ENCODE data around the gene ABR. TPM values are rescaled to one million over a fixed set of nuclear protein-coding genes. Genes with fewer than 3 reads are reported as not detected.
A peak's percentile ranks its signal among the peaks of the same experiment; 100 is the strongest.

Gene ABR
- total and polyA plus RNA-seq, 2 of the 13 experiments (the other 11 are each of a cell fraction or from before 2014, with no cell fraction given): 12.4 to 40.4 TPM

DNA sequence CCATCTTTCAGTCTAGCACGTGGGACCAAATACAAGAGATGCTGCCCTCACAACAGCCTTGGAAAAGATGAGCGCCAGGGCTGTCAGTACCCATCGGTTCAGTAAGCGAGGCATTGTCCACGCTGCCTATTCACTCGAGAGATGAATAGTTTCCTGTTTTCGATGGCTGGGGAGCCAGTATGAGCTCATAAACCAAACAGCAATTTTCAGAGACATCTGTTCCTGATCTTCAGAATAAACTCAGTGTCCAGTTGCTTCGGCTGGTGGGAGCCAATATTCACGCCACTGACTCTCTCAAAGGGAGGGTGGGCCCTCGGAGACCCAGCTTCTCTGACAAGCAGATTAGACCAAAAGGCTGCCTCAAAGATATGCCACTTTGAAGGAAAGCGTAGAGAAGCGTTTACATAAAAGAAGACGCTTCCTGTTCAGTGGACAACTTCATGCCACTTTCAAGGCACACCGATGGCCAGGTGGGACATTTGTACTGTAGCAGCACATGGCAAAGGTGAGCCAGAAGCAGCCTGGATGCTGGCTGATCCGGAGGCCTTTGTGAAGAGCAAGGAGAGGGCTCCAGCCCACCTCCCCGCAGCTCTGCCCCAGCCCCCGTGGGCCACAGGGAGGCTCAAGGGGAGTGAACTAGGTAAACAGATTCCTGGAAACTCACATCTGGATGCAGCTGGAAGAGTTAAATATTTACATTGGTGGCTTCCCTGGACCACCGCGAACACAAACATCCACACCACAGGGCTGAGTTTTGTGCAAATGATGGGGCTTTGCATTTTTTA lies 176.8 kb downstream of the ABR start (continued):
- TF ChIP-seq, protein P1, sequence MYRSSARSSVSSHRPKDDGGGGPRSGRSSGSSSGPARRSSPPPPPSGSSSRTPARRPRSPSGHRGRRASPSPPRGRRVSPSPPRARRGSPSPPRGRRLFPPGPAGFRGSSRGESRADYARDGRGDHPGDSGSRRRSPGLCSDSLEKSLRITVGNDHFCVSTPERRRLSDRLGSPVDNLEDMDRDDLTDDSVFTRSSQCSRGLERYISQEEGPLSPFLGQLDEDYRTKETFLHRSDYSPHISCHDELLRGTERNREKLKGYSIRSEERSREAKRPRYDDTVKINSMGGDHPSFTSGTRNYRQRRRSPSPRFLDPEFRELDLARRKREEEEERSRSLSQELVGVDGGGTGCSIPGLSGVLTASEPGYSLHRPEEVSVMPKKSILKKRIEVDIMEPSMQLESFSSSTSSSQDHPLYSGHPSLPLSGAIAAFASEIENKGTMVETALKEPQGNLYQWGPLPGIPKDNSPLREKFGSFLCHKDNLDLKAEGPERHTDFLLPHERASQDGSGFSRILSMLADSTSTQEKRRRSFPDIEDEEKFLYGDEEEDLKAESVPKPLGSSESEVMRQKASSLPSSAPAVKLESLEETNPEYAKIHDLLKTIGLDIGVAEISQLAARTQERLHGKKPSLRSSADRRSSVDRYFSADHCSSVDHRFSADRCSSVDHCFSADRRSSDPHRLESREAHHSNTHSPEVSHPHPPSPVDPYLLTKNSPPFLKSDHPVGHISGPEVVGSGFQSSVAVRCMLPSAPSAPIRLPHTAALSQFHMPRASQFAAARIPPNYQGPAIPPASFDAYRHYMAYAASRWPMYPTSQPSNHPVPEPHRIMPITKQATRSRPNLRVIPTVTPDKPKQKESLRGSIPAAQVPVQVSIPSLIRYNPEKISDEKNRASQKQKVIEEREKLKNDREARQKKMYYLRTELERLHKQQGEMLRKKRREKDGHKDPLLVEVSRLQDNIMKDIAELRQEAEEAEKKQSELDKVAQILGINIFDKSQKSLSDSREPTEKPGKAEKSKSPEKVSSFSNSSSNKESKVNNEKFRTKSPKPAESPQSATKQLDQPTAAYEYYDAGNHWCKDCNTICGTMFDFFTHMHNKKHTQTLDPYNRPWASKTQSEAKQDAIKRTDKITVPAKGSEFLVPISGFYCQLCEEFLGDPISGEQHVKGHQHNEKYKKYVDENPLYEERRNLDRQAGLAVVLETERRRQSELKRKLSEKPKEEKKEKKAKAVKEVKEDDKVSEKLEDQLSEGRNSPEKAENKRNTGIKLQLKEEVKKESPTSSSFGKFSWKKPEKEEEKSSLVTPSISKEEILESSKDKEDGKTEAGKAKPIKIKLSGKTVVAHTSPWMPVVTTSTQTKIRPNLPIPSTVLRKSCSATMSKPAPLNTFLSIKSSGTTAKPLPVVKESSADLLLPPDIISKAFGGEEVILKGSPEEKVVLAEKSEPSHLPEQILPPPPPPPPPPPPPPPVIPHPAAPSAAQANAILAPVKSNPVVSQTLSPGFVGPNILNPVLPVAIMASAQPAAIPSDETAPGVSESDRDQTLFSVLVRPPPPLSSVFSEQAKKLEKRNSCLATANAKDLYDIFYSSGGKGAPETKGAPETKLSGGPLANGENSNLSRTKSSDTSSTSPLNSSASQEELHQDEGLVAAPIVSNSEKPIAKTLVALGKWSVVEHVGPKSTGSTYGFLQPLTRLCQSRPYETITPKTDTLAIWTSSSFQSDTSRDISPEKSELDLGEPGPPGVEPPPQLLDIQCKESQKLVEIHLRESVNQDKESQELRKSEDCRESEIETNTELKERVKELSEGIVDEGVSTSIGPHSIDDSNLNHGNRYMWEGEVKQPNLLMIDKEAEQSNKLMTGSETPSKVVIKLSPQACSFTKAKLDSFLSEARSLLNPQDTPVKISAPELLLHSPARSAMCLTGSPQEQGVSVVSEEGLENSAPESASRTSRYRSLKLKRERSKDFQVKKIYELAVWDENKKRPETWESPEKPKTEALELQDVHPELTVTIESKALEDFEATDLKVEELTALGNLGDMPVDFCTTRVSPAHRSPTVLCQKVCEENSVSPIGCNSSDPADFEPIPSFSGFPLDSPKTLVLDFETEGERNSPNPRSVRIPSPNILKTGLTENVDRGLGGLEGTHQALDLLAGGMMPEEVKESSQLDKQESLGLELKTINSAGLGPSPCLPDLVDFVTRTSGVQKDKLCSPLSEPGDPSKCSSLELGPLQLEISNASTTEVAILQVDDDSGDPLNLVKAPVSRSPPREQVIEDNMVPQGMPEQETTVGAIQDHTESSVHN (CRISPR knock-in tag; IDR thresholded peaks at IDR 0.05): no peak
- TF ChIP-seq ZNF672 (CRISPR knock-in tag; IDR thresholded peaks at IDR 0.05) (no peak), ZKSCAN1 (IDR thresholded peaks at IDR 0.05; ENCODE audit: low read length) (no peak), ZNF101 (CRISPR knock-in tag; IDR thresholded peaks at IDR 0.05; ENCODE audit: borderline replicate concordance, low read depth) (no peak), POLR2A (IDR thresholded peaks at IDR 0.05; ENCODE audit: insufficient read depth in 1 of 2, low read depth in 2 of 2, low read length in 2 of 2) (0 out of 4 replicates have a peak, but pooled peaks of 1 of the 2 experiments have one; percentile 1), ZBTB1 (CRISPR knock-in tag; IDR thresholded peaks at IDR 0.05; ENCODE audit: borderline replicate concordance) (no peak), ZC3H13 (CRISPR knock-in tag; IDR thresholded peaks at IDR 0.05) (0 out of 2 replicates have a peak, but pooled peaks have one; percentile 14), BCL6 (CRISPR knock-in tag; IDR thresholded peaks at IDR 0.05) (peak; percentile 78), ZNF773 (CRISPR knock-in tag; IDR thresholded peaks at IDR 0.05; ENCODE audit: borderline replicate concordance) (no peak), PRPF4 (IDR thresholded peaks at IDR 0.05; ENCODE audit: low read depth, low read length, poor library complexity, severe bottlenecking) (no peak), ZNF775 (CRISPR knock-in tag; IDR thresholded peaks at IDR 0.05; ENCODE audit: borderline replicate concordance) (no peak)
